Cardiac fibroblast (primary cell): Measurements from ENCODE around the gene C16orf82.
A peak's percentile ranks its signal among the peaks of the same experiment; 100 is the strongest.

Experiments
- DNase-seq, 2 donors: peaks; one replicate each; pipeline versions ENCODE4 v3.0.0 to v3.0.0-alpha.2; 2010; ENCODE audit warnings: low read depth in 2 of 2
- H3K4me3 ChIP-seq, 2 donors: replicated peaks in 1 of 2; 1 replicate in 1 of 2; 2 replicates in 1 of 2; pipeline ENCODE4 v1.5.1; 2011; ENCODE audit warnings: low read depth in 2 of 2, low read length in 2 of 2, mild to moderate bottlenecking in 2 of 2, moderate library complexity in 1 of 2
- CTCF ChIP-seq: IDR thresholded peaks from one replicate; pipeline ENCODE4 v1.5.1; 2011; ENCODE audit warnings: low read depth, mild to moderate bottlenecking, low read length, inconsistent platforms

Gene C16orf82

GRCh38 chr16:27109666-27110523, 43.2 kb downstream of the C16orf82 start:
- DNase-seq, result peak; percentile 67 to 74
- peak overlapping the region; percentile 35 to 43 for H3K4me3 ChIP-seq

GRCh38 chr16:27110524-27110896, 43.8 kb downstream of the C16orf82 start:
- no peak overlapping the region for H3K4me3 ChIP-seq
- TF ChIP-seq CTCF, result no peak
- DNase-seq, result no peak

More at GRCh38 chr16:27109666-27110523, 43.2 kb downstream of the C16orf82 start:
- TF ChIP-seq CTCF, result peak; percentile 60

GRCh38 chr16:27111486-27111885, 44.8 kb downstream of the C16orf82 start:
- no peak for TF ChIP-seq CTCF
- H3K4me3 ChIP-seq, result no peak overlapping the region

GRCh38 chr16:27112093-27112811, 45.5 kb downstream of the C16orf82 start:
- TF ChIP-seq CTCF, result no peak
- no peak overlapping the region for H3K4me3 ChIP-seq
- no peak for DNase-seq

More at GRCh38 chr16:27111486-27111885, 44.8 kb downstream of the C16orf82 start:
- DNase-seq, result no peak

GRCh38 chr16:27113341-27113841, 46.7 kb downstream of the C16orf82 start:
- no peak for DNase-seq
- TF ChIP-seq CTCF, result no peak
- H3K4me3 ChIP-seq, result no peak overlapping the region

- no peak for TF ChIP-seq CTCF
- no peak overlapping the region for H3K4me3 ChIP-seq
- no peak for DNase-seq
Observed at GRCh38 chr16:27114006-27114405, 47.3 kb downstream of the C16orf82 start.
